Measurements from ENCODE around the gene CNST. TPM values are rescaled to one million over a fixed set of nuclear protein-coding genes. Genes with fewer than 3 reads are reported as not detected.

The CNST gene
- total RNA-seq, 1 experiment from 2014 or later: 21.0 TPM

- Histone ChIP-seq H3K9me3 (ENCODE audit: low read depth, low read length, poor library complexity, severe bottlenecking) (peaks cover 9% of the 10 kb centered on the region), H3K27ac (ENCODE audit: low read depth, low read length, poor library complexity, severe bottlenecking) (no peak overlapping the region), H3K27me3 (replicated peaks; ENCODE audit: insufficient read depth, low read depth, low read length, poor library complexity) (no peaks in the 10 kb centered on the region), H3K4me1 (ENCODE audit: insufficient read depth, low read length, poor library complexity, severe bottlenecking) (peaks cover 5% of the 10 kb centered on the region), H3K4me3 (ENCODE audit: low read depth, low read length, poor library complexity, severe bottlenecking) (no peak overlapping the region), H3K36me3 (ENCODE audit: insufficient read depth, low read length, poor library complexity, severe bottlenecking) (no peaks in the 10 kb centered on the region)
- no TSS peak for BruUV-seq (replicated peaks)
- ChIA-PET CTCF (no interaction called here), POLR2A (ENCODE audit: low non-redundant PET) (no interaction called here)
- intact Hi-C loops (cut with micrococcal nuclease; ENCODE audit: unreplicated experiment): no loop called here
- no peak for TF ChIP-seq CTCF (conservative IDR thresholded peaks at IDR 0.05; ENCODE audit: low read depth, low read length)
- TF ChIP-seq EZH2 (IDR thresholded peaks at IDR 0.05; ENCODE audit: borderline replicate concordance, low read depth, low read length, poor library complexity, severe bottlenecking): no peak
- DNase-seq (ENCODE audit: low spot score): no peak
These were observed 35.8 kb upstream of the CNST start for GRCh38 chr1:246530482-246530881.

GRCh38 chr1:246532519-246532918, 33.7 kb upstream of the CNST start:
- intact Hi-C loops (cut with micrococcal nuclease; ENCODE audit: unreplicated experiment): no loop called here
- Histone ChIP-seq H3K36me3 (ENCODE audit: insufficient read depth, low read length, poor library complexity, severe bottlenecking) (no peaks in the 10 kb centered on the region), H3K27me3 (replicated peaks; ENCODE audit: insufficient read depth, low read depth, low read length, poor library complexity) (no peaks in the 10 kb centered on the region), H3K9me3 (ENCODE audit: low read depth, low read length, poor library complexity, severe bottlenecking) (peaks cover 9% of the 10 kb centered on the region), H3K4me3 (ENCODE audit: low read depth, low read length, poor library complexity, severe bottlenecking) (no peak overlapping the region), H3K4me1 (ENCODE audit: insufficient read depth, low read length, poor library complexity, severe bottlenecking) (peaks cover 5% of the 10 kb centered on the region), H3K27ac (ENCODE audit: low read depth, low read length, poor library complexity, severe bottlenecking) (no peak overlapping the region)
- CTCF ChIA-PET: no interaction called here
- POLR2A ChIA-PET (ENCODE audit: low non-redundant PET): no interaction called here
- peak; percentile 29; the same call in 1 of the 2 replicates for TF ChIP-seq CTCF (conservative IDR thresholded peaks at IDR 0.05; ENCODE audit: low read depth, low read length)
- no peak for TF ChIP-seq EZH2 (IDR thresholded peaks at IDR 0.05; ENCODE audit: borderline replicate concordance, low read depth, low read length, poor library complexity, severe bottlenecking)
- no TSS peak for BruUV-seq (replicated peaks)
- no peak for DNase-seq (ENCODE audit: low spot score)

- POLR2A ChIA-PET (ENCODE audit: low non-redundant PET): no interaction called here
- Histone ChIP-seq H3K4me1 (ENCODE audit: insufficient read depth, low read length, poor library complexity, severe bottlenecking) (peaks cover 5% of the 10 kb centered on the region), H3K27ac (ENCODE audit: low read depth, low read length, poor library complexity, severe bottlenecking) (no peak overlapping the region), H3K4me3 (ENCODE audit: low read depth, low read length, poor library complexity, severe bottlenecking) (no peak overlapping the region), H3K36me3 (ENCODE audit: insufficient read depth, low read length, poor library complexity, severe bottlenecking) (no peaks in the 10 kb centered on the region), H3K9me3 (ENCODE audit: low read depth, low read length, poor library complexity, severe bottlenecking) (peaks cover 9% of the 10 kb centered on the region), H3K27me3 (replicated peaks; ENCODE audit: insufficient read depth, low read depth, low read length, poor library complexity) (no peaks in the 10 kb centered on the region)
- no TSS peak for BruUV-seq (replicated peaks)
- DNase-seq (ENCODE audit: low spot score): no peak
- intact Hi-C loops (cut with micrococcal nuclease; ENCODE audit: unreplicated experiment): no loop called here
- CTCF ChIA-PET: no interaction called here
- TF ChIP-seq CTCF (conservative IDR thresholded peaks at IDR 0.05; ENCODE audit: low read depth, low read length) (no peak), EZH2 (IDR thresholded peaks at IDR 0.05; ENCODE audit: borderline replicate concordance, low read depth, low read length, poor library complexity, severe bottlenecking) (no peak)
These were observed 32.8 kb upstream of the CNST start for GRCh38 chr1:246533371-246533905.

All from A673 (cell line).